ENCODE results near the gene NYNRIN. TPM values are rescaled to one million over a fixed set of nuclear protein-coding genes. Genes with fewer than 3 reads are reported as not detected.

The NYNRIN gene
- total and polyA plus RNA-seq, 10 of the 15 experiments (the other 5 are each of a cell fraction or from before 2014, with no cell fraction given) = under 0.01 to 0.15 (median 0.01) TPM; not detected in 5

DNA sequence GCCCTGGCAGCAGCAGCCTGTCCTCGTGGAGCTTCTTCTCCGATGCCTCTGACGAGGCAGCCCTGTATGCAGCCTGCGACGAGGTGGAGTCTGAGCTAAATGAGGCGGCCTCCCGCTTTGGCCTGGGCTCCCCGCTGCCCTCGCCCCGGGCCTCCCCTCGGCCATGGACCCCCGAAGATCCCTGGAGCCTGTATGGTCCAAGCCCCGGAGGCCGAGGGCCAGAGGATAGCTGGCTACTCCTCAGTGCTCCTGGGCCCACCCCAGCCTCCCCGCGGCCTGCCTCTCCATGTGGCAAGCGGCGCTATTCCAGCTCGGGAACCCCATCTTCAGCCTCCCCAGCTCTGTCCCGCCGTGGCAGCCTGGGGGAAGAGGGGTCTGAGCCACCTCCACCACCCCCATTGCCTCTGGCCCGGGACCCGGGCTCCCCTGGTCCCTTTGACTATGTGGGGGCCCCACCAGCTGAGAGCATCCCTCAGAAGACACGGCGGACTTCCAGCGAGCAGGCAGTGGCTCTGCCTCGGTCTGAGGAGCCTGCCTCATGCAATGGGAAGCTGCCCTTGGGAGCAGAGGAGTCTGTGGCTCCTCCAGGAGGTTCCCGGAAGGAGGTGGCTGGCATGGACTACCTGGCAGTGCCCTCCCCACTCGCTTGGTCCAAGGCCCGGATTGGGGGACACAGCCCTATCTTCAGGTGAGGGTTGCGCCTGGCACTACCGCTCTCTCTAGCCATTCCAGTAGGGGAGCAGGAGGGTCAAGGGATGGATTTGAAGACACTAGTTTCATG lies 28.7 kb upstream of the NYNRIN start (continued):
- TF ChIP-seq, protein P1, sequence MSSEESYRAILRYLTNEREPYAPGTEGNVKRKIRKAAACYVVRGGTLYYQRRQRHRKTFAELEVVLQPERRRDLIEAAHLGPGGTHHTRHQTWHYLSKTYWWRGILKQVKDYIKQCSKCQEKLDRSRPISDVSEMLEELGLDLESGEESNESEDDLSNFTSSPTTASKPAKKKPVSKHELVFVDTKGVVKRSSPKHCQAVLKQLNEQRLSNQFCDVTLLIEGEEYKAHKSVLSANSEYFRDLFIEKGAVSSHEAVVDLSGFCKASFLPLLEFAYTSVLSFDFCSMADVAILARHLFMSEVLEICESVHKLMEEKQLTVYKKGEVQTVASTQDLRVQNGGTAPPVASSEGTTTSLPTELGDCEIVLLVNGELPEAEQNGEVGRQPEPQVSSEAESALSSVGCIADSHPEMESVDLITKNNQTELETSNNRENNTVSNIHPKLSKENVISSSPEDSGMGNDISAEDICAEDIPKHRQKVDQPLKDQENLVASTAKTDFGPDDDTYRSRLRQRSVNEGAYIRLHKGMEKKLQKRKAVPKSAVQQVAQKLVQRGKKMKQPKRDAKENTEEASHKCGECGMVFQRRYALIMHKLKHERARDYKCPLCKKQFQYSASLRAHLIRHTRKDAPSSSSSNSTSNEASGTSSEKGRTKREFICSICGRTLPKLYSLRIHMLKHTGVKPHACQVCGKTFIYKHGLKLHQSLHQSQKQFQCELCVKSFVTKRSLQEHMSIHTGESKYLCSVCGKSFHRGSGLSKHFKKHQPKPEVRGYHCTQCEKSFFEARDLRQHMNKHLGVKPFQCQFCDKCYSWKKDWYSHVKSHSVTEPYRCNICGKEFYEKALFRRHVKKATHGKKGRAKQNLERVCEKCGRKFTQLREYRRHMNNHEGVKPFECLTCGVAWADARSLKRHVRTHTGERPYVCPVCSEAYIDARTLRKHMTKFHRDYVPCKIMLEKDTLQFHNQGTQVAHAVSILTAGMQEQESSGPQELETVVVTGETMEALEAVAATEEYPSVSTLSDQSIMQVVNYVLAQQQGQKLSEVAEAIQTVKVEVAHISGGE (CRISPR knock-in tag; IDR thresholded peaks at IDR 0.05) = no peak
- TF ChIP-seq JUNB (IDR thresholded peaks at IDR 0.05) (no peak), KDM1A (IDR thresholded peaks at IDR 0.05; ENCODE audit: borderline replicate concordance) (no peak), IKZF1 (conservative IDR thresholded peaks at IDR 0.05) (no peak), RAD21 (IDR thresholded peaks at IDR 0.05; ENCODE audit: insufficient read depth, low read depth, low read length) (no peak), MYC (IDR thresholded peaks at IDR 0.05; ENCODE audit: insufficient read depth, insufficient read length, insufficient replicate concordance, low read length, severe bottlenecking) (no peak), SUZ12 (IDR thresholded peaks at IDR 0.05; ENCODE audit: unreplicated experiment) (no peak), CREB1 (IDR thresholded peaks at IDR 0.05; ENCODE audit: low read depth) (no peak), POLR2AphosphoS5 (IDR thresholded peaks at IDR 0.05; ENCODE audit: low read length) (no peak), SREBF1 (IDR thresholded peaks at IDR 0.05; ENCODE audit: low read length) (no peak)
- TF ChIP-seq, protein P2, sequence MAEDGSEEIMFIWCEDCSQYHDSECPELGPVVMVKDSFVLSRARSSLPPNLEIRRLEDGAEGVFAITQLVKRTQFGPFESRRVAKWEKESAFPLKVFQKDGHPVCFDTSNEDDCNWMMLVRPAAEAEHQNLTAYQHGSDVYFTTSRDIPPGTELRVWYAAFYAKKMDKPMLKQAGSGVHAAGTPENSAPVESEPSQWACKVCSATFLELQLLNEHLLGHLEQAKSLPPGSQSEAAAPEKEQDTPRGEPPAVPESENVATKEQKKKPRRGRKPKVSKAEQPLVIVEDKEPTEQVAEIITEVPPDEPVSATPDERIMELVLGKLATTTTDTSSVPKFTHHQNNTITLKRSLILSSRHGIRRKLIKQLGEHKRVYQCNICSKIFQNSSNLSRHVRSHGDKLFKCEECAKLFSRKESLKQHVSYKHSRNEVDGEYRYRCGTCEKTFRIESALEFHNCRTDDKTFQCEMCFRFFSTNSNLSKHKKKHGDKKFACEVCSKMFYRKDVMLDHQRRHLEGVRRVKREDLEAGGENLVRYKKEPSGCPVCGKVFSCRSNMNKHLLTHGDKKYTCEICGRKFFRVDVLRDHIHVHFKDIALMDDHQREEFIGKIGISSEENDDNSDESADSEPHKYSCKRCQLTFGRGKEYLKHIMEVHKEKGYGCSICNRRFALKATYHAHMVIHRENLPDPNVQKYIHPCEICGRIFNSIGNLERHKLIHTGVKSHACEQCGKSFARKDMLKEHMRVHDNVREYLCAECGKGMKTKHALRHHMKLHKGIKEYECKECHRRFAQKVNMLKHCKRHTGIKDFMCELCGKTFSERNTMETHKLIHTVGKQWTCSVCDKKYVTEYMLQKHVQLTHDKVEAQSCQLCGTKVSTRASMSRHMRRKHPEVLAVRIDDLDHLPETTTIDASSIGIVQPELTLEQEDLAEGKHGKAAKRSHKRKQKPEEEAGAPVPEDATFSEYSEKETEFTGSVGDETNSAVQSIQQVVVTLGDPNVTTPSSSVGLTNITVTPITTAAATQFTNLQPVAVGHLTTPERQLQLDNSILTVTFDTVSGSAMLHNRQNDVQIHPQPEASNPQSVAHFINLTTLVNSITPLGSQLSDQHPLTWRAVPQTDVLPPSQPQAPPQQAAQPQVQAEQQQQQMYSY (CRISPR knock-in tag; IDR thresholded peaks at IDR 0.05) = no peak
